ENCODE measurements around the gene ZMAT3. TPM values are rescaled to one million over a fixed set of nuclear protein-coding genes. Genes with fewer than 3 reads are reported as not detected.

ZMAT3 gene
- polyA plus RNA-seq, 4 donors, result 6.7 to 11.1 (median 10.1) TPM

Other genes with a start within 250 kb of the ZMAT3 start
- gene PIK3CA, start 76.5 kb upstream of the ZMAT3 start, polyA plus RNA-seq (ENCODE audit: insufficient read length in 4 of 4), result 10 to 100 TPM; 28.9 to 31.8 (median 29.9) TPM
- 1 to 10 TPM; 4.2 to 6.8 (median 5.5) TPM for gene KCNMB3, start 179.3 kb upstream of the ZMAT3 start, polyA plus RNA-seq (ENCODE audit: insufficient read length in 4 of 4)